ENCODE measurements around the gene PHF20.

PHF20 gene

DNA sequence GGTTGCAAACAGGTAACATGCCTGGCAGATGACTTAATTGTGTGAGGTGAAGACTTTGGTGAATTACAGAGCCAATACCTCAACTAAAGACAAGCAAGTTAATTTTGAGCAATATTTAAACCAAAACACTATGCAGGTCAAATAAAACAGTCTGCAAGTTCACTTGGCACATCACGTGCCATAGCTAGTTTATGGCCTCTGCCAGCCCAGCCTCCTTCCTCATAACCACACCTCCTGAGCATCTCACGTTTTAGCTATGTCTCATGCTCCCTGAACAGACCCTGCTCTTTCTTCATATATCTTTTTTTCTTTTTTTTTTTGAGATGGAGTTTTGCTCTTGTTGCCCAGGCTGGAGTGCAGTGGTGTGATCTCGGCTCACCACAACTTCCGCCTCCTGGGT lies 192.1 kb downstream of the PHF20 start:
- DNase-seq (ENCODE audit: extremely low read depth, insufficient read length): no peak
- Histone ChIP-seq H3K4me3 (replicated peaks; ENCODE audit: low read depth, low read length) (no peak overlapping the region), H3K27me3 (replicated peaks; ENCODE audit: control insufficient read depth, insufficient read depth, low read length) (no peaks in the 10 kb centered on the region), H3K36me3 (ENCODE audit: control insufficient read depth, insufficient read depth, low read length) (no peaks in the 10 kb centered on the region)
- TF ChIP-seq, protein P1, sequence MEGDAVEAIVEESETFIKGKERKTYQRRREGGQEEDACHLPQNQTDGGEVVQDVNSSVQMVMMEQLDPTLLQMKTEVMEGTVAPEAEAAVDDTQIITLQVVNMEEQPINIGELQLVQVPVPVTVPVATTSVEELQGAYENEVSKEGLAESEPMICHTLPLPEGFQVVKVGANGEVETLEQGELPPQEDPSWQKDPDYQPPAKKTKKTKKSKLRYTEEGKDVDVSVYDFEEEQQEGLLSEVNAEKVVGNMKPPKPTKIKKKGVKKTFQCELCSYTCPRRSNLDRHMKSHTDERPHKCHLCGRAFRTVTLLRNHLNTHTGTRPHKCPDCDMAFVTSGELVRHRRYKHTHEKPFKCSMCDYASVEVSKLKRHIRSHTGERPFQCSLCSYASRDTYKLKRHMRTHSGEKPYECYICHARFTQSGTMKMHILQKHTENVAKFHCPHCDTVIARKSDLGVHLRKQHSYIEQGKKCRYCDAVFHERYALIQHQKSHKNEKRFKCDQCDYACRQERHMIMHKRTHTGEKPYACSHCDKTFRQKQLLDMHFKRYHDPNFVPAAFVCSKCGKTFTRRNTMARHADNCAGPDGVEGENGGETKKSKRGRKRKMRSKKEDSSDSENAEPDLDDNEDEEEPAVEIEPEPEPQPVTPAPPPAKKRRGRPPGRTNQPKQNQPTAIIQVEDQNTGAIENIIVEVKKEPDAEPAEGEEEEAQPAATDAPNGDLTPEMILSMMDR (IDR thresholded peaks at IDR 0.05; ENCODE audit: insufficient read depth, low read length, poor library complexity, severe bottlenecking): no peak

DNA sequence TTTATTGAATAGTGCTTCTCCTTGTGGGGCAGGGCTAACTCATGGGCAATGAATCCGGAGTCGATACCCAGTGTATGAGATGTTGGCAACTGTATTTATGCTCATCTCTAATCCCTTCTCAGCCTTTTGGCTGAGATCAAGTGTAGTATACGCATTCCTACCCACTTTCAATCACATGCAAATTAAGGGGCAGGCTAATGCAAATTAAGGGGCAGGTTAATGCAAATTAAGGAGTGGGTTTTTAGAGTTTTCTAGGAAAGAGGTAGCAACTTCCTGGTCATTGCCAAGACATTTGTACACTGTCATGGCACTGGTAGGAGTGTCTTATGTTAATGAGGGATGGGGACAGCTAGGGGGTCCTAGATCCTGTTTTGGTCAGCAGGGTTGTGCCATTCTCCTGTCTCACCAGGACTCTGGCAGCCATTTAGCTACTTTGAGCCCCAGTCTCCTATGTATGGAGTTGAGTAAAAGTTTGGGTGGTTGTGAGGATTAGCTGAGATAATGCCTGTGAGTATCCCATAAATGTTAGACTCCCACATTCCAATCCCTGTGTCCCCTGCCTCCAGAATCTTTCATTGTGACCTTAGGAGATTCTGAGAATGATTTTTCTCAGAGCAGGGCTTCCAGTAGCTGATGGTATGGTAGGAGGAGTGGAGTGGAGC lies 196.3 kb downstream of the PHF20 start, which contains the start of gene CNBD2:
Gene CNBD2 (plus strand): TSS at position 612 of the 662 bp plus-strand sequence. CDS start 173 bp downstream, outside the sequence.
- no peak within 1 kb of the TSS for H3K4me3 ChIP-seq (replicated peaks; ENCODE audit: low read depth, low read length)
- H3K27me3 ChIP-seq (replicated peaks; ENCODE audit: control insufficient read depth, insufficient read depth, low read length): no peaks in the 10 kb centered on the region
- no peak for DNase-seq (ENCODE audit: extremely low read depth, insufficient read length)
- TF ChIP-seq, protein P1 (IDR thresholded peaks at IDR 0.05; ENCODE audit: insufficient read depth, low read length, poor library complexity, severe bottlenecking): no peak
- no peaks in the 10 kb centered on the region for H3K36me3 ChIP-seq (ENCODE audit: control insufficient read depth, insufficient read depth, low read length)

DNA sequence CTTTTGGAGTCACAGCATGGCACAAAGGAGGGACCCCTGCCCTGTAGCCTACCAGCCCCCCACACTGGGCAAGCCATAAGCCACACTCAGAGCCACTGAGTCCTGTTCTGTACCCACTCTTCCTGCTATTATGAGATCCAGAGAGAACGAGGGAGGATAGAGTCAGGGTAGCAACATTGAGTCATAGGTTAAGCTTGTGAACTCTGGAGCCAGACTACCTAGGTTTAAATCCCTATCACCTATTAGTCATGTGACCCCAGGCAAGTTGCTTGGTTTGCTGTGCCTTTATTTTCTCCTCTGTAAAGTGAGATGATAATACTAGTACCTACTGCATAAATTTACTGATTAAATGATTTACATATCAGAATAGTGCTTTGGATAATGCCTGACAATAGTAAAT lies 197.1 kb downstream of the PHF20 start:
- no peak for DNase-seq (ENCODE audit: extremely low read depth, insufficient read length)
- H3K36me3 ChIP-seq (ENCODE audit: control insufficient read depth, insufficient read depth, low read length): no peaks in the 10 kb centered on the region
- TF ChIP-seq, protein P1 (IDR thresholded peaks at IDR 0.05; ENCODE audit: insufficient read depth, low read length, poor library complexity, severe bottlenecking): no peak
- no peaks in the 10 kb centered on the region for H3K27me3 ChIP-seq (replicated peaks; ENCODE audit: control insufficient read depth, insufficient read depth, low read length)
- H3K4me3 ChIP-seq (replicated peaks; ENCODE audit: low read depth, low read length): no peak overlapping the region

DNA sequence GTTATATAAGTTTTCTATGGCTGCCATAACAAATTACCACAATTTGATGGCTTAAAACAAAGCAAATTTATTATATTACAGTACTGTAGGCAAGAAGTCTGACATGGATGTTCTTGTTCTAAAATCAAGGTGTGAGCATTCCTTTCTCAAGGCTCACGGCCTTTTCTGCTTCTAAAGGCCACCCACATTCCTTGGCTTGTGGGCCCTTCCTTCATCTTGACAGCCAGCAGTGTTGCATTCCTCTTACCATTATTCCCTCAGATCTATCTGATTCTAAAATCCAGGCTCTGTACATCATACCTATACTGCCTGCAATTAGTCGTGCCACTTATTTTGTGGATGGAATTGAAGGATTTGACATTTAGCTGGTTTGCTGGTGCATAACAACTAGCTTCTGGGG lies 200.2 kb downstream of the PHF20 start:
- H3K4me3 ChIP-seq (replicated peaks; ENCODE audit: low read depth, low read length): no peak overlapping the region
- H3K36me3 ChIP-seq (ENCODE audit: control insufficient read depth, insufficient read depth, low read length): no peaks in the 10 kb centered on the region
- DNase-seq (ENCODE audit: extremely low read depth, insufficient read length): no peak
- TF ChIP-seq, protein P1 (IDR thresholded peaks at IDR 0.05; ENCODE audit: insufficient read depth, low read length, poor library complexity, severe bottlenecking): no peak
- H3K27me3 ChIP-seq (replicated peaks; ENCODE audit: control insufficient read depth, insufficient read depth, low read length): no peaks in the 10 kb centered on the region

DNA sequence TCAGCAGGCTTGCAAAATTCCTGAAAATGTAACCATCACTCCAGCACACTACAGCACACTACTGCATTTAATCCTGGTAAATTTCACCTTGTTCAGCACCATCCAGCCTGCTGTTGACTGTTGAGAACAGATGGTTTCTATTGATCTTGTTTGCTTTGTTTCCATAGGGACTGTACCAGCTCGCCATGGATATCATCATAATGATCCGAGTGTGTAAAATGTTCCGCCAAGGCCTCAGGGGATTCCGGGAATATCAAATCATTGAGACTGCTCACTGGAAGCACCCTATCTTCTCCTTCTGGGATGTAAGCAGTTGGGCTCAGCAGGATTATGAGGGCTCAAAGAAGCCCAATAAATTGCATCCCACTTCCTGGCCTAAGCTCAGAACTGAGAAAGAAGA lies 200.6 kb downstream of the PHF20 start:
- DNase-seq (ENCODE audit: extremely low read depth, insufficient read length): no peak
- TF ChIP-seq, protein P1 (IDR thresholded peaks at IDR 0.05; ENCODE audit: insufficient read depth, low read length, poor library complexity, severe bottlenecking): no peak
- Histone ChIP-seq H3K4me3 (replicated peaks; ENCODE audit: low read depth, low read length) (no peak overlapping the region), H3K27me3 (replicated peaks; ENCODE audit: control insufficient read depth, insufficient read depth, low read length) (no peaks in the 10 kb centered on the region), H3K36me3 (ENCODE audit: control insufficient read depth, insufficient read depth, low read length) (no peaks in the 10 kb centered on the region)

DNA sequence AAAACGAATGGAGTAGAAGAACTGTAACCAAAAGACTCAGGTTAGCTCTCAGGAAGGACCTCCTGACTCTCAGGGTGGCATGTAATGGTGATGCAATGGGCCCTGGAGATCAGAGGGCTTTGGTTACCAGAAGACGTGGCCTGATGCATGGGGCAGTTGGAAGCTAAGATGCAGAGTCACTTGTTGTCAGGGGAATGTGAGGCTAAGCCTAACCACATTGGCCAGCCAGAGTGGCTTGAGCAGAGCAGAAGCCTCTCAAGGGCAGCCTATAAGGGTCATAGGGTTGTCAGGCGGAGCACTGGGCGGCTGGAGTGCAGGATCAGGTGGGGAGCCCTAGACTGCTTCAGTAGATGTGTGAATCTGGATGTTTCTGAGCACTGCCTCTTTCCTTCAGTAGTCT lies 202.4 kb downstream of the PHF20 start:
- Histone ChIP-seq H3K36me3 (ENCODE audit: control insufficient read depth, insufficient read depth, low read length) (no peaks in the 10 kb centered on the region), H3K4me3 (replicated peaks; ENCODE audit: low read depth, low read length) (no peak overlapping the region), H3K27me3 (replicated peaks; ENCODE audit: control insufficient read depth, insufficient read depth, low read length) (no peaks in the 10 kb centered on the region)
- DNase-seq (ENCODE audit: extremely low read depth, insufficient read length): no peak
- TF ChIP-seq, protein P1 (IDR thresholded peaks at IDR 0.05; ENCODE audit: insufficient read depth, low read length, poor library complexity, severe bottlenecking): no peak
